Measurements from ENCODE around the gene SURF4.

SURF4 gene

DNA sequence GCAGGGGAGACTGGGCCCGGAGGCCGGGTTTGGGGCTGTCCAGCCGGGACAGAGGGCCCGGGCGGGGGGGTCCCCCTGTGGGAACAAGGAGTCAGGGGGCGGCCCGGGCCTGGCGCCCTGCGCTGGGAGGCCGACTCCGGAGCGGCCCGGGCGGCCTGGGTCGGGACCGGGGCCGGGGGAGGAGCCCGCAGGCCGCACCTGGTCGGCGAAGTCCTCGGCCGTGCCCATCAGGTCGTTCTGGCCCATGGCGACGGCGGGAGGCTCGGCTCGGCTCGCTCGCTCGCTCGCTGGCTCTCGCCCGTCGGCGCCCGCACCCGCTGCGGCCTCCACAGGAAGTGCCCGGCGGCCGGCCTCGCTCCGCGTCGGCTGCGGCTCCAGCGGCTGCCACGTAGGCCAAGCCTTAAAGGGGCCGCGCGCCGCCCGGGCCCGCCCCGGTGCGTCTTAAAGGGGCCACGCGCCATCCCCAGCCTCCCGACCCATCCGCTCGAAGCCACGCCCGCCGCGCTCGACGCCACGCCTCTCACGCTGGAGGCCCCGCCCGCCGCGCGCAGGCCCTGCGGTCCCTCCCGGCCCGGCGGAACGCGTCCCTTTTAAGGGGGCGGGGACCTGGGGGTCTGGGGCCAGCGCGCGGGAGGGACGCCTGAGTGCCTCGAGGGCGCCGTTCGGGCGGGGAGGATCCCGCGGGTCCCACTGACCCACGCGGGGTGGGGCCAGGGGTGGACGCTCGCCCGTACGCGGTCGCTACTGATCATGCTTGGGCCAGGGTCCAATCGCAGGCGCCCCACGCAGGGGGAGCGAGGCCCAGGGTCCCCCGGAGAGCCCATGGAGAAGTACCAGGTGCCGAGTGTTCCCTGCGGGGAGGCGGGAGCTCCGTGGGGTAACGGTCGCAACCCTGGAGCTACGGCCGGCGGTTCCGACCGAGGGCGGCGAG is at the start of gene SURF4, which contains the start of gene STKLD1:
SURF4 (minus strand) TSS at position 337 of the 931 bp plus-strand sequence; CDS start at position 246, 91 bp downstream.
STKLD1 (plus strand) TSS at position 643 of the 931 bp plus-strand sequence; CDS start at position 751, 108 bp downstream.
- in situ Hi-C loops (cut with MboI; ENCODE audit: low sequenced_read_pairs), result no loop called here

DNA sequence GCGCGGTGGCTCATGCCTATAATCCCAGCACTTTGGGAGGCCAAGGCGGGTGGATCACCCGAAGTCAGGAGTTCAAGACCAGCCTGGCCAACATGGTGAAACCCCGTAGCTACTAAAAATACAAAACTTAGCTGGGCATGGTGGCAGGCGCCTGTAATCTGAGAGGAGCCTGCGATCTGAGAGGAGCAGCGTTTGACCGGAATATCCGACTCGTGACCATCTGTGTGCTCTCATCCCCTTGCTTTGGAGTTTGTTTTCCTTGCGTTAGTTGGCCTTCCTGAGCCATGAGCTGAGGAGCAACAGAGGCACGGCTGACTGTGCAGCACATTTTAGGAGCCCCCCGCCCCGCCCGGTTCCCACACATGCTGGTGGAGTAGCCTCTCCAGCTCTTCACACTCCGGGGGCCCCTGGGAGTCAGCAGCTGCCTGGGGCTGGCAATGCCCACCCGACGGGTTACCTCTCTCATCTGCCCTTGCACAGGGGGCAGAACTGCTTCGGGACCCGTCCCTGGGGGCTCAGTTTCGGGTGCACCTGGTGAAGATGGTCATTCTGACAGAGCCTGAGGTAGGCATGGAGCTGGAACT is 49.3 kb upstream of the SURF4 start:
- in situ Hi-C loops (cut with MboI; ENCODE audit: low sequenced_read_pairs), result no loop called here

DNA sequence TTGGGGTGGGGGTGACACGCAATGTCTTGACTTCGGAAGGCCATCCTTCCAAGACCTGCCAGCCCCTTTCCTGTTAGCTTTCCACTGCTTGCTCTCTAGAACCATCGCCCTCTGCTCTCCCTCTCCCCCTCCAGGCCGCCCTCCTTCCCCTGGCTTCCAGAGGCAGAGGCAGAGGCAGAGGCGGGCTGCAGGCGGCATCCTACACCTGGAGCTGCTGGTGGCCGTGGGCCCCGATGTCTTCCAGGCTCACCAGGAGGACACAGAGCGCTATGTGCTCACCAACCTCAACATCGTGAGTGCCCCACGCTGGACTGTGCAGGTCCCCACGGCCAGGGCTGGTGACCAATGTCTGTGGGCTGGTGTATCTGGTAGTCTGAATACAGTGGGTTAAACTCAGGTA is 48.3 kb upstream of the SURF4 start:
- in situ Hi-C loops (cut with MboI; ENCODE audit: low sequenced_read_pairs), result no loop called here

DNA sequence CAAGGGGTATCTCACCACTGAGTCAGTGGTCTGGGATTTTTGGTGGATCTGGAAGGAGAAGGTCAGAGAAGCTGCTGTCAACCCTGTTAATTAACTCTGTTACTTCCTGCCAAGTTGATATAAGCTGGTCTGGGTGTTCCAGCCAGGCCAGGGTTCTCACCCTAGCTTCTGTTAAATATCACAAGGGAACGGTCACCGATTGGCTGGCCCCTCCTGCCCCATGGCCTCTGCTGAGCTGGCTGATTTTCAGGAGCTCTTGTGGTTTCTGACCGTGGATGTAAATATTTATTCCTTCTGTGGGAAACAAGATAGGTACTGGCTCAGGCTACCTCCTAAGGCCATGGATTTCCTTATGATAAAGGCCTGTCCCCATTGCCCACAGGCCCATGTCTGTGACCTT is 47.4 kb upstream of the SURF4 start:
- in situ Hi-C loops (cut with MboI; ENCODE audit: low sequenced_read_pairs), result no loop called here

DNA sequence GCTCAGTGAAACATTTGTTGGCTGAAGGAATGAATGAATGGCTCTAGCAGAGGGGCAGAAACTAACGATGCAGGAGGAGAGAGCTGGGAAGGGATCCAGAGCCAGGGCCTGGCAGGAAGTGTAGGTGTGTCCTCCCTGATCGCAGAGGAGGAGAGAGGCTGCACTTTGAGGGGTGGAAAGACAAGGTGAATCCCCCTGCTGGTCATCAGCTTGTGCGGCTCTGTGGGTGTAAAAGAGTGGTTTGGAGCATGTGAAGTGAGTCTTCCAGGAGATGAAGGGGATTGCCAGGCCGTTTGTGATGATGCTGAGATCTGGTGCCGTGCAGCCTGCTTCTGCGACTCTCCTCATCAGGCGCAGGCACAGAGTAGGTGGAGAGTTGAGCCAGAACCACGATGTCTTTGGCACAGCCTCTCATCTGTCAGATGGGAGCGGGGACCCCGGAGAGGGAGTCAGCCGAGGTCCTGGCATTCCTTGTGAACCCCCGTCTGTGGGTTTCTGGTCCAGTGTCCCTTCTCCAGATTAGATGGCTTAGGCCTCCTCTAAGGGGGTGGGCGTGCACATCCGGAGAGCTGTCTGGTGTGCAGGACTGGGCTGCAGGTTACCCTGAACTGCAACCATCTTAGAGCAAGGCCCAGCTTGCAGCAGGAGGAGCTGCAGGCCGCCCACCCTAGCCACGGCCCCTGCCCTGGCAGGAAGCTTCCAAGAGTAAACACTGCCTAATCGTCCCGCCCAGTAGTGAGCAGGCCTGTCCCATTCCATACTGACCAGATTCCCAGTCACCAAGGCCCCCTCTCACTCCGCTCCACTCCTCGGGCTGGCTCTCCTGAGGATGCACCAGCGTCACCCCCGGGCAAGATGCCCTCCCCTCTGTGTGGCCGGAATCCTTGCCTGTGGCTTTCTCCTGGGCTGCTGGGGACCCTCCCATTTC is 46.0 kb upstream of the SURF4 start, which contains the start of gene ADAMTS13:
ADAMTS13 (plus strand) TSS at position 753 of the 928 bp plus-strand sequence; CDS start at position 830, 77 bp downstream.
- in situ Hi-C loops (cut with MboI; ENCODE audit: low sequenced_read_pairs), result no loop called here

DNA sequence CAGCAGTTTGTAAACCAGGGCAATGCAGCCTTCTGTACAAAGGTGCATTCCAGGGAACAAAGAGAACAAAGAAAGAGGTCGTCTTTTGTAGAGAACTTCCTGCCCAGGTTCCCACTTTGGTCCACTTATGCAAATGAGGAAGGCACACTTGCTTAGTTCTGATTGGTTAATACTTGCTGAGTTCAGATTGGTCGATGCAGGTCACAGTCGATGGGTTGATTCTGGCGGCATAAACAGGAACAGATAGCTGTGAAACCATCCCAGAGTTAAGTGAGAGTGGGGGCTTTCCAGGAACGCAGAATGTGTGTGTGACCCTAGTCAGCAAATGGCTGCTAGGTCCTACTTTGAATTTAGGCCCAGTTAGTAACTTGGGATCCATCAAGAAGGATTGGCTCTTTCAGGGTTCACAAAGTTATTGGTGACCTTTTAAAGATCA is 44.5 kb upstream of the SURF4 start:
- in situ Hi-C loops (cut with MboI; ENCODE audit: low sequenced_read_pairs), result no loop called here

DNA sequence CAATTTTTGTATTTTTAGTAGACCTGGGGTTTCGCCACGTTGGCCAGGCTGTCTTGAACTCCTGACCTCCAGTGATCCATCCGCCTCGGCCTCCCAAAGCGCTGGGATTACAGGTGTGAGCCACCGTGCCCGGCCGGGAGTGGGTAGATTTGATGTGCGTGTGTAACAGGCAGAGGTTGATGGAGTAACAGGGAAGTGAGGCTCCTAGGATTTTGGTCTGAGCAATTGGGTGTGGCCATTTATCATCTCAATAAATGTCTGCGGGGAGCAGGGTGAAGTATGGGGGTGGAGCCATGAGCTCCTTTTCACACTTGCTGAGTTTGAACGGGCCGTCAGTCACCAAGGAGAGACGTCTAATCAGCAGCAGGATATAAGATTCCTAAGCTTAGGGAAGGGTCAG is 43.1 kb upstream of the SURF4 start:
- in situ Hi-C loops (cut with MboI; ENCODE audit: low sequenced_read_pairs), result no loop called here

DNA sequence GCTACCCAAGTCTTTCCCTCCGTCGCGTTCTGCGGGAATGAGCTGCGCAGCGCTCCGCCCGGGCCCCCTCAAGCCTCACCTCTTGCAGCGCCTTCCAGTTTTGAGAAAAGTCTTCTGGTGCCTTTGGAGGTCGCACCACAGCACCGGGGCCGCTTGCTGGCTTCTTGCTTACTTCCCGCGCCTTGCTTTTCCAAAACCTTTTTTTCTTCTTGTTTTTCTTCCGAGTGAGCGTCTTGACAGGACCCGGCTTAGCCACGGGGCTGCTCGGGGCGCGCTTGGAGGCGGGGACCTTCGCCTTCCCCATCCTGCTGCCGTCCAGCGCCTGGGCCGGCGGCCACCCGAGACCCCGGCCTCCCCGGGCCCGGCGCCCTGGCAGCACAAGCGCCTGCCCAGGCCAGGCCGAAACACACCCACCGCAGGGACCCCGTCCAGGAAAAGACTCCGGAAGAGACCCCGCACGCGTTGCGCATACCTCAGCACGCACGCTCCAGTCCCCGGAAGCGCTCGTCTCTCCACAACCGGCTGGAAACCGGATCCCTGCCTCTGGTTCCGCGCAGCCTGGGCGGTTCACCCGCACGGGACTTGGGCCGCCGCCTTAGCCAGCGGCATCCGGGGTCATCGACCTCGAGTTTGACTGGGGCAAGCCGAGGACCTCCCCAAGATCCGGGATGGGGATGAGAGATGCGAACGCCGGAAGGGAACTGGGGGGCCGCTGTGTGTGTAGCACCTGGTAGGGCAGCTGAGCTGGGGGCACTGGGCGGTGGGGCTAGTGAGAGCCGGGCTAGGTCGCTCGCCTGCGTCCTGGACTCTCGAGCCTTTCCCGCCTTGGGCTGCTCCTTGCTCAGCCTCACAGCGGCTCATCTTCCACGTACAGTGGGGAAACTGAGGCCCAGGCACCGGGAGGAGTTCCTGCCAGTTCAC is 41.9 kb upstream of the SURF4 start, which contains the start of gene REXO4:
REXO4 (minus strand) TSS at position 470 of the 921 bp plus-strand sequence; CDS start at position 304, 166 bp downstream.
- in situ Hi-C loops (cut with MboI; ENCODE audit: low sequenced_read_pairs), result no loop called here

DNA sequence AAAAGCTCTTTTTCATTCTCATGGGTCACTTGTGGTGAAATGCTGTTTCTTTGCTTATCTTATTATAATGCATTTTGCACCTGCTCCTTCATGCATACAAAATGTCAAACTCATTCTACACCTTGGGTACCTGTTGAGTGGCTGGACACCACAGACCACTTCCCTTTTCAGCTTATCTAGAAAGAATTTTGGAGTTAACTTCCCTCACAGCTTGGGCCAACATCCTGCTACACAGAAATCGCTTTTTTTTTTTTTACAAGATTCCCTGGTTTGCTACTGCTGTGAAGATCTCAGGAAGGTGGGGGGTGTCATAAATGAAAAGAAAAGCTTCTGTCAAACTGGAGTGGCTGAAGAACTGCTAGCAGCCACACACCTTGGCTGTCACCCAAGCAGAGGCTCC is 39.3 kb upstream of the SURF4 start:
- in situ Hi-C loops (cut with MboI; ENCODE audit: low sequenced_read_pairs), result no loop called here

DNA sequence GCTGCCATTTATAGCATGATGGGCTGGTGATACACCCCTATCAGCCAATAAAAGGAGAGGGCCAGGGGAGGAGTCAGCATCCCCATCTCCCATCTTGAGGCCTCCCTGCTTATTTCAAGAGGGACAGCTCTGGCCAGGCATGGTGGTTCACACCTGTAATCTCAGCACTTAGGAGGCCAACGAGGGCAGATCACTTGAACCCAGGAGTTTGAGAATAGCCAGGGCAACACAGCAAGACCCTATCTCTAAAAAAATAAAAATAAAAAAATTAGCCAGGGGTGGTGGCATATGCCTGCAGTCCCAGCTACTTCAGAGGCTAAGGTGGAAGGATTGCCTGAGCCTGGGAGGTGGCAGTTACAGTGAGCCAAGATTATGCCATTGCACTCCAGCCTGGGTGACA is 32.2 kb upstream of the SURF4 start:
- in situ Hi-C loops (cut with MboI; ENCODE audit: low sequenced_read_pairs), result no loop called here

DNA sequence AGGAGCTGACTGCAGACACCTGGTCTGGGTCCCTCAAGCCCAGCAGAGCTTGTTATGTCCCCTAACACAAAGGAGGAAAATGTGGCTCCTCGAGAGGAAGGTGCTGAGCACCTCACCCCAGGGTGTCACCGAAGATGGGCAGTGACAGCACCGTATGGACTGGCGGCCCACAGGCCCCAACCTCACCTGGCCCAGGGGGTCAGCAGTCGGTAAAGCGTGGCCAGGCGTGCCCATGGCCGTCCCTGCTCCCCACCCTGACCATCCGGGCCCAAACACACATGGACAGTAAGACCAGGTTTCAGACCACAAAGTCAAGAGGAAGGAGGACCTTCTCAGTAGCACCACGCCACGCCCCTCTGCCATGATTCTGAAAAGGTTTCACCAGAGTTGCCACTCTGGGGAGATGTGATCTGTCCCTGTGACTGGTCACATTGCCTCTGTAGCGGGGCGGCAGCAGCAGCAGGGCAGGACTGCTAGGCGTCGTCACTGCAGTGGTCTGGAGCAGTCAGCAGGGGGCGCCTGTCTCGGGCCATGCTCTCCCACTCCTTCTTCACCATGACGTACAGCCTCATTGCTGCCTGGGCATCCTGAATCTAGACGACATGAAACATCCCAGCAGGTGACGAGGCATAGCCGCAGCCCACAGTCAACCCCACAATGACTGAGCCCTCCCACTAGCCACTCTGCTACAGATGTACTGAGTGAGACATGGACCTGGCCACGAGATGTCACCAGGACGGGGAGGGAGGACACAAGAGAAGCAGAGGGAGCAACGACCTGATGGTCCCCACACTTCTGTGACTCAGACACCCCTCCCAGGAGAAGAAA is 30.8 kb upstream of the SURF4 start:
- in situ Hi-C loops (cut with MboI; ENCODE audit: low sequenced_read_pairs), result no loop called here

DNA sequence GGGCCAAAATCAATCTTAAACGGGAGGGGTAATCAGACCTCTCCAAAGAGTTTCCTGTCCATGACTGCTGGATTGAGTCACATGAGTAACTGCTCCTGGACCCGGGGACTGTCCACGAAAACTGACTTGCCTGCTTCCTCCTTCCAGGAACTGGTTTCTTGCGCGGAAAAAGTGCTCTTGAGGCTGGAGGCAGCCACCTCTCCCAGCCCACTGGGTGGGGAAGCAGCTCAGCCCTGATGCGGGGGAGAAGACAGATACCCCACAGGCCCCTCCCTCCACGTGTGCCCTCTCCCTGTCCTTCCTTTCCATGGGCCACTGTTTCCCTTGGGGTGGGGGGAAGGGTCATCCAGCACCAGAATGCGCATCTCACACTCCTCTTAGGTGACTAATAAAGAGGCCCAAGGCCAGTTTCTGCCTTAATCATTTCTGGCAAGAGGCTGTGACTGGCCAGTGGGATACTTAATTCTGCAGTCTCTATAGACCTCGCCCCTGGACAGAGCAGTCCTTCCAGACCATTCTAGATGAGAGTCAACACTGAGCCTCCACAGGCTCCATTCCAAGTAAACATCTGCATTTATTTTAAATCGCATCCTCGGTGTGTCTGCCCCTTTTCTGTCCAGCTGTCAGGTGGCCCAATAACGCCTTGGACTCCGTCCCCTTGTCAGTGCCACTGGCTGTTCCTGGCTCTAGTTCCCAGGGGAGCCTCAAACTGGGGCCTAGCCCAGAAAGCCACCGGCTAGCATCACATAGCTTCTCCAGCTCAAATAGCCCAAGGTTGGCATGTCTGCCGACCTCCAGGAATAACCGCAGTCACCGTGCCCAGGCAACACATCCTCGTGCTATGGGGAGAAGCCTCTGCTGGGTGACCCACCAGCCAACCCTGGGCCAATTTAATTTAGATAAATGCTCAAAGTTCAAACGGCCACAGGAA is 29.9 kb upstream of the SURF4 start:
- in situ Hi-C loops (cut with MboI; ENCODE audit: low sequenced_read_pairs), result no loop called here

DNA sequence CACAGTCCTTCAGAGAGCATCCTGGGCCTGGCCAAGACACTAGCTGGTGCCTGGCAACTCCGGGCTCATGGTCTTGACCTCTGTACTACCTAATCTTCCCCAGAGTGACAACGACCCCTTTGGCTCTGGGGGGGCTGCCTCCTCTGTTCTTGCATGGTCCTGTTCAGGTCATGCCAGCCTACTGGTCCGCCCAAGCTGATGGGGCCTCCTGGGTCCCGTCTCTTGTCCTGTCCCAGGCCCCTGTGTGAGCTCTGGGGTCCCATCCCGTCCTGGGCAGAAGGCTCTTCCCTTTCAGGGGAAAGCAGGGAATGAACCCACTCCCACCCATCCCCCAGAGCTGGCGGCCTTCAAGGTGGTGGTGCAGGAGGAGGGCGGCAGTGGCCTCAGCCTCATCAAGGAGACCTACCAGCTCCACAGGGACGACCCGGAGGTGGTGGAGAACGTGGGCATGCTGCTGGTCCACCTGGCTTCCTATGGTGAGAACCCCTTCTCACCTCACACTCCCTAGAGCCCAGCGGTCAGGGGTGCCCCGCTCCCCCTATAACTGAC is 28.7 kb upstream of the SURF4 start:
- in situ Hi-C loops (cut with MboI; ENCODE audit: low sequenced_read_pairs), result no loop called here

DNA sequence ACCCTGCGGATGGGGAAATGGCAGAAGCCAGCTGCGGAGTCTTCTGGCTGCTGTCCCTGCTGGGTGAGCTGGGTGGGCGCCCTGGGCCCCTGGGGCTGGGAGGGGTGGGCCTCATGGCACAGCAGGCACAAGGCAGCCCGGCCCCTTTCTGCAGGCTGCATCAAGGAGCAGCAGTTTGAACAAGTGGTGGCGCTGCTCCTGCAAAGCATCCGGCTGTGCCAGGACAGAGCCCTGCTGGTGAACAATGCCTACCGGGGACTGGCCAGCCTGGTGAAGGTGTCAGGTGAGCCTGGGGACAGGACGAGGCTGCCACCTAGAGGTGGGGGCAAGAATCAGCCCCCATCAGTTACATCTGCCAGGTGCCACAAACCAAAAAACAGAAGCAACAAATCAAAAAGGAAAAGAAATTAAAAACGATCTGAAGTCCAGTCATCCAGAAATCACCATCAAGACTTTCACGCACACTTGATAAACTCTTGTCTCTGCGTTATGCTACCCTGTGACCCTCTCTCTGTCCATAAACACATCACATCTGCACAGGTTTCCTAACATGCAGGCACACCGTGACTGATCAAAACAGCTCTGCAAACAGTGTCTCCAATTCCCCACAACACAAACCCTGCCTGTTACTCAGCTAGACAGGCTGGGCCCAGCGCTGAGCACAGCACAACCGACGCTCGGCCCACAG is 28.1 kb upstream of the SURF4 start:
- in situ Hi-C loops (cut with MboI; ENCODE audit: low sequenced_read_pairs), result no loop called here

DNA sequence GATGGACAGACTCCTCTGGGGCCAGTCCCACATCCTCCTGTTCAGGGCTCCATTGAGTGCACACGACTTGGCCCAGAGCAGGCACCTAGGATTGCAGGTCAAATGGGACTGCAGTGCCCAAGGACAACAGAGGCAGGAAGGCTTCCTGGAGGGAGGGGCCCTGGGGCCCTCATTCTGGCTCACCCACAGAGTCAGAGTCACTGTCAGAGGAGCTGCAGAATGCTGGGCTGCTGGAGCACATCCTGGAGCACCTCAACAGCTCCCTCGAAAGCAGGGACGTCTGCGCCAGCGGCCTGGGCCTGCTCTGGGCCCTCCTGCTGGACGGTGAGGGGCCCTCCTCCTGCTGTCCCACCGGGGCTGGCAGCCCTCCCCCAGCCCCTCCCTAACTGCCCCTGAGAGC is 26.8 kb upstream of the SURF4 start:
- in situ Hi-C loops (cut with MboI; ENCODE audit: low sequenced_read_pairs), result no loop called here

DNA sequence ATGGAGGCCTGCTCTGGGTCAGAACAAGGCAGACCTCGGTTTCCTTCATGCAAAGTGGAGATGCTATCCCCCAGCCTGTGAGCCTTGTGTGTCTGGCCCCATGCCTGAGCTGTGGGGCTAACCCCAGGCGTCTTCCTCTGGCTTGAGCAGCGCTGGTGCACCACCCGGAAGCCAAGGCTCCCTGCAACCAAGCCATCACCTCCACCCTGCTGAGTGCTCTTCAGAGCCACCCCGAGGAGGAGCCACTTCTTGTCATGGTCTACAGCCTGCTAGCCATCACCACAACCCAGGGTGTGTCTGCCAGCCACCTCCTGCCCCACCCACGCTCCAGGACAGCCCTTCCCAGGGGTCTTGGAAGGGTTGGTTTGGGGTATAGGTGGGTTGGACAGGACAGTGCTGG is 25.7 kb upstream of the SURF4 start:
- in situ Hi-C loops (cut with MboI; ENCODE audit: low sequenced_read_pairs), result no loop called here

DNA sequence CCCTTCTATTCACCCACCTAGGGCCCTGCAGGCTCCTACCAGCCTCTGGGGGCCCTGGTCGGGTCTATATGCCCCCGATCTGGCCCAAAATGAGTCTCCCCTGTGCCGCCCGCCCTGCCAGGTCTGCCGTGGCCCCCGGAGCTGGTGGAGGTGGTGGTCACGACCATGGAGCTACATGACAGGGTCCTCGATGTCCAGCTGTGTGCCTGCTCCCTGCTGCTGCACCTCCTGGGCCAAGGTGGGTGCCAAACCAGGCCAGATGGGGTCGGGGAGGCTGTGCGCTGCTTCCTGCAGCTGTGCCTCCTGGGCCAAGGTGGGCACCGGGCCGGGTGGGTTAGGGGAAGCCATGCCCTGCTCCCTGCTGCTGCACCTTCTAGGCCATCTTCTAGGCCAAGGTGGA is 24.4 kb upstream of the SURF4 start:
- in situ Hi-C loops (cut with MboI; ENCODE audit: low sequenced_read_pairs), result no loop called here
